Large intestine (tissue), 1 donor: ENCODE measurements around the gene ZNF701. TPM values are rescaled to one million over a fixed set of nuclear protein-coding genes. Genes with fewer than 3 reads are reported as not detected.

Experiments
- polyA plus RNA-seq: library from polyadenylated mRNA; unstranded; fragments of 120-200 nt; gene quantifications from one replicate; pipeline ENCODE4 v1.2.1, GENCODE V29; 2013

ZNF701 gene
- polyA plus RNA-seq, 1 donor = 16.7 TPM

Other genes starting within 250 kb of the ZNF701 start
- 6.4 TPM for gene ZNF610, start 234.0 kb upstream of the ZNF701 start, polyA plus RNA-seq
- gene ZNF880, start 200.4 kb upstream of the ZNF701 start, polyA plus RNA-seq = 17.5 TPM
- gene ZNF528, start 172.4 kb upstream of the ZNF701 start, polyA plus RNA-seq = 36.5 TPM
- gene ZNF534, start 141.1 kb upstream of the ZNF701 start, polyA plus RNA-seq = 0.40 TPM
- 2.6 TPM for gene ZNF578, start 116.7 kb upstream of the ZNF701 start, polyA plus RNA-seq
- 14.8 TPM for gene ZNF808, start 42.6 kb upstream of the ZNF701 start, polyA plus RNA-seq
- 90.2 TPM for gene ZNF83, start 68.1 kb downstream of the ZNF701 start, polyA plus RNA-seq
- gene ZNF611, start 164.8 kb downstream of the ZNF701 start, polyA plus RNA-seq = 13.4 TPM
- gene ZNF600, start 216.5 kb downstream of the ZNF701 start, polyA plus RNA-seq = 15.9 TPM